ENCODE data around the gene HTR3E. TPM values are rescaled to one million over a fixed set of nuclear protein-coding genes. Genes with fewer than 3 reads are reported as not detected.

Gene HTR3E
- total and polyA plus RNA-seq, 4 donors: not detected

DNA sequence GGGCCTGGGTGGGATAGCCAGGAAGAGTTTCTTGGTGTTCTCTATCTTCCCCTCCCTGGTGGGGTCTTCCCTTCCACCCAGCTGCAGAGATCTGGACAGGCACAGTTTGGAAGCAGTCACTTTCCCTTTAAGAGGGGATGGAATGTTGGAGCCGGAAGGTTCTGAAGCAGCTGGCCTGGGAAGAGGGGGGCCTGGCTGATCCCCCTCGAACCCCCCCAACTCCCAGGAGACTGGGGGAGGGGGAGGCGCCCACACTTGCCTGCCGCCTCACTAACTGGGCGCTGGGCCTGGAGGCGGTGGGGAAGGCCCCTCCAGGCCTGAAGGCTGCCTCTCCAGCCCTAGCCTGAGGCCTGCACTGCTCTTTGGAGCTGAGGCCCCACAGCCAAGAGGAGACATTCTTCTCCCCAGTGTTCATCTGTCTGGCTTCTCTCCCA lies 59.7 kb downstream of the HTR3E start:
- peak; percentile 76 to 81 for DNase-seq
- intact Hi-C loops (cut with DNase I): loop anchor here in 1 of 2 donors (5.0 kb wide), 1 partner anchor 91 kb away; the partner anchor contains the start of genes ALG3 and EEF1AKMT4
- Histone ChIP-seq H3K27me3 (ENCODE audit: control insufficient read depth in 1 of 2, insufficient read depth in 2 of 2, low read length in 1 of 2) (no peaks in the 10 kb centered on the region), H3K4me1 (ENCODE audit: control insufficient read depth in 1 of 2, insufficient read depth in 2 of 2, low read length in 2 of 2) (peaks cover 0 to 2% of the 10 kb centered on the region in 2 donors), H3K9me3 (ENCODE audit: control insufficient read depth, low read length) (no peaks in the 10 kb centered on the region), H3K4me3 (ENCODE audit: low read length in 2 of 2) (peak overlapping the region; percentile 65 to 82), H3K36me3 (ENCODE audit: control insufficient read depth in 1 of 2, insufficient read depth in 2 of 2, low read length in 1 of 2) (no peaks in the 10 kb centered on the region), H3K27ac (ENCODE audit: low read depth in 1 of 2, low read length in 2 of 2) (peak overlapping the region in 1 of 2 donors; percentile 62)
- peak; percentile 78 for ATAC-seq (ENCODE audit: low FRiP score)
- 0 to 1% methylated on average over 4 to 6 of the region's 6 CpGs for WGBS, 2 donors

Other genes with a start within 250 kb of the HTR3E start
- gene PARL, start 212.2 kb upstream of the HTR3E start, total RNA-seq: 10 to 100 TPM; 49.5 to 56.5 TPM
- gene PARL, start 212.2 kb upstream of the HTR3E start, polyA plus RNA-seq: 10 to 100 TPM; 64.2 to 76.4 TPM
- gene ABCC5, start 79.2 kb upstream of the HTR3E start, total RNA-seq: 10 to 100 TPM; 18.9 to 49.6 TPM
- gene ABCC5, start 79.2 kb upstream of the HTR3E start, polyA plus RNA-seq: 10 to 100 TPM; 13.0 to 33.8 TPM
- gene HTR3D, start 65.3 kb upstream of the HTR3E start, total RNA-seq: not detected
- not detected for gene HTR3D, start 65.3 kb upstream of the HTR3E start, polyA plus RNA-seq
- gene HTR3C, start 44.0 kb upstream of the HTR3E start, total RNA-seq: not detected
- not detected for gene HTR3C, start 44.0 kb upstream of the HTR3E start, polyA plus RNA-seq
- gene EIF2B5, start 38.3 kb downstream of the HTR3E start, total RNA-seq: 10 to 100 TPM; 32.2 to 32.9 TPM
- 10 to 100 TPM; 24.3 to 53.1 TPM for gene EIF2B5, start 38.3 kb downstream of the HTR3E start, polyA plus RNA-seq
- 10 to 100 TPM; 66.7 to 77.1 TPM for gene DVL3, start 58.3 kb downstream of the HTR3E start, total RNA-seq
- 10 to 100 TPM; 13.5 to 55.6 TPM for gene DVL3, start 58.3 kb downstream of the HTR3E start, polyA plus RNA-seq
- gene AP2M1, start 77.8 kb downstream of the HTR3E start, total RNA-seq: 100 to 1,000 TPM; 249 to 250 TPM
- 100 to 1,000 TPM; 234 to 237 TPM for gene AP2M1, start 77.8 kb downstream of the HTR3E start, polyA plus RNA-seq
- gene ABCF3, start 89.1 kb downstream of the HTR3E start, total RNA-seq: 10 to 100 TPM; 44.1 to 57.1 TPM
- gene ABCF3, start 89.1 kb downstream of the HTR3E start, polyA plus RNA-seq: 10 to 100 TPM; 30.1 to 75.6 TPM
- not detected for gene VWA5B2, start 132.5 kb downstream of the HTR3E start, total RNA-seq
- under 1 TPM in 1 of 2 donors, not detected in 1; 0.10 TPM for gene VWA5B2, start 132.5 kb downstream of the HTR3E start, polyA plus RNA-seq
- 10 to 100 TPM; 19.4 to 23.9 TPM for gene ALG3, start 151.9 kb downstream of the HTR3E start, total RNA-seq
- gene ALG3, start 151.9 kb downstream of the HTR3E start, polyA plus RNA-seq: 10 to 100 TPM; 12.5 to 30.7 TPM
- gene EEF1AKMT4, start 152.6 kb downstream of the HTR3E start, total RNA-seq: 1 to 10 TPM; 1.5 to 1.8 TPM
- gene EEF1AKMT4, start 152.6 kb downstream of the HTR3E start, polyA plus RNA-seq: 1 to 10 TPM in 1 of 2 donors, under 1 TPM in 1; 0.41 to 3.0 TPM
- gene CAMK2N2, start 164.5 kb downstream of the HTR3E start, total RNA-seq: under 1 TPM; 0.26 to 0.36 TPM
- not detected for gene CAMK2N2, start 164.5 kb downstream of the HTR3E start, polyA plus RNA-seq
- gene ECE2, start 179.0 kb downstream of the HTR3E start, total RNA-seq: not detected
- gene ECE2, start 179.0 kb downstream of the HTR3E start, polyA plus RNA-seq: not detected
- 100 to 1,000 TPM; 139 to 143 TPM for gene PSMD2, start 202.2 kb downstream of the HTR3E start, total RNA-seq
- 100 to 1,000 TPM; 116 to 139 TPM for gene PSMD2, start 202.2 kb downstream of the HTR3E start, polyA plus RNA-seq
- 100 to 1,000 TPM; 234 to 285 TPM for gene EIF4G1, start 217.5 kb downstream of the HTR3E start, total RNA-seq
- gene EIF4G1, start 217.5 kb downstream of the HTR3E start, polyA plus RNA-seq: 100 to 1,000 TPM in 1 of 2 donors, 10 to 100 TPM in 1; 72.8 to 140 TPM
- gene FAM131A, start 240.5 kb downstream of the HTR3E start, total RNA-seq: 10 to 100 TPM; 28.2 to 40.6 TPM
- 10 to 100 TPM; 10.6 to 27.1 TPM for gene FAM131A, start 240.5 kb downstream of the HTR3E start, polyA plus RNA-seq